BJ (cell line): ENCODE measurements around the gene RHD. TPM values are rescaled to one million over a fixed set of nuclear protein-coding genes. Genes with fewer than 3 reads are reported as not detected.
"Not testable (repeated sequence)": the region's sequence is repeated elsewhere in the genome, so short reads cannot be mapped to it uniquely, and the experiment has no call there.

Source experiments
- CTCF ChIA-PET: fragments of 350-600 bp; formaldehyde crosslinking; extraction: SDS; loops from one replicate; lab custom pipeline; 2021; ENCODE audit warnings: antibody characterized with exemption, inconsistent platforms; lab: Yijun Ruan, JAX
- POLR2A ChIA-PET: fragments of 300-600 bp; sonication (Branson Sonifier 250); formaldehyde crosslinking; extraction: SDS; loops from one replicate; lab custom pipeline; 2021; ENCODE audit warnings: antibody characterized with exemption; lab: Charles Lee
- DNase-seq: peaks from one replicate; pipeline ENCODE4 v3.0.0-alpha.2; 2011; ENCODE audit warnings: low read depth
- H3K27me3 ChIP-seq: 2 replicates; pipeline ENCODE4 v1.6.0; 2011; ENCODE audit warnings: low read length; ENCODE audit not compliant: control insufficient read depth, insufficient read depth
- H3K36me3 ChIP-seq: 2 replicates; pipeline ENCODE4 v1.5.1; 2011; ENCODE audit warnings: low read length; ENCODE audit not compliant: control insufficient read depth, insufficient read depth
- H3K4me3 ChIP-seq: 2 replicates; pipeline ENCODE4 v1.5.1; 2011; ENCODE audit warnings: low read depth, mild to moderate bottlenecking, control low read depth, low read length
- CTCF ChIP-seq: IDR thresholded peaks from 2 replicates; pipeline ENCODE4 v1.5.1; 2011; ENCODE audit warnings: low read depth, mild to moderate bottlenecking, control low read depth, inconsistent platforms, low read length, moderate library complexity; ENCODE audit not compliant: insufficient read depth
- polyA plus RNA-seq: library from polyadenylated mRNA; depleted of rRNA; stranded (reverse); fragments of >200 nt; gene quantifications from 2 replicates; pipeline ENCODE4 v1.2.3, GENCODE V29; 2011

The RHD gene
- polyA plus RNA-seq, 1 experiment: 0.10 TPM

GRCh38 chr1:25255706-25256577 is 16.4 kb upstream of the RHD start:
- TF ChIP-seq CTCF: no peak
- POLR2A ChIA-PET: interaction anchor here (0.6 kb wide), 1 partner anchor 23 kb away, joined by 6 read pairs; no protein-coding TSS in a partner anchor
- H3K4me3 ChIP-seq: no peak overlapping the region
- no peaks in the 10 kb centered on the region for H3K36me3 ChIP-seq
- DNase-seq: no peak
- no peaks in the 10 kb centered on the region for H3K27me3 ChIP-seq
- CTCF ChIA-PET: interaction anchor here (0.6 to 0.9 kb wide), 2 partner anchors 51 to 741 kb away, joined by 3 read pairs; no protein-coding TSS in a partner anchor

GRCh38 chr1:25256578-25256965 is 15.7 kb upstream of the RHD start:
- no peak for DNase-seq
- Histone ChIP-seq H3K4me3 (no peak overlapping the region), H3K27me3 (no peaks in the 10 kb centered on the region), H3K36me3 (no peaks in the 10 kb centered on the region)
- ChIA-PET CTCF (no interaction called here), POLR2A (interaction anchor here (0.6 to 1.0 kb wide), 2 partner anchors 23 to 24 kb away, joined by 3 to 6 read pairs; partner anchors contain the start of gene SYF2)
- TF ChIP-seq CTCF: no peak

GRCh38 chr1:25257196-25257595 is 15.1 kb upstream of the RHD start:
- ChIA-PET POLR2A (interaction anchor here (1.0 kb wide), 1 partner anchor 25 kb away, joined by 3 read pairs; the partner anchor contains the start of gene SYF2), CTCF (no interaction called here)
- Histone ChIP-seq H3K27me3 (no peaks in the 10 kb centered on the region), H3K4me3 (no peak overlapping the region), H3K36me3 (no peaks in the 10 kb centered on the region)
- no peak for DNase-seq
- TF ChIP-seq CTCF: no peak

GRCh38 chr1:25259813-25260212 is 12.5 kb upstream of the RHD start:
- TF ChIP-seq CTCF: peak; percentile 11; the same call in 1 of the 2 replicates
- POLR2A ChIA-PET, CTCF ChIA-PET, H3K4me3 ChIP-seq, DNase-seq, H3K36me3 ChIP-seq, H3K27me3 ChIP-seq: not testable (repeated sequence)

GRCh38 chr1:25260336-25260735 is 12.0 kb upstream of the RHD start:
- CTCF ChIA-PET, POLR2A ChIA-PET, DNase-seq, H3K27me3 ChIP-seq, H3K4me3 ChIP-seq, H3K36me3 ChIP-seq: not testable (repeated sequence)
